Cerebellar cortex (tissue), 1 donor: ENCODE measurements around the gene UNC5C.

Source experiments
- DNase-seq: peaks from one replicate; pipeline ENCODE4 v3.0.0-alpha.2; 2015; ENCODE audit warnings: low spot score

Gene UNC5C

DNA sequence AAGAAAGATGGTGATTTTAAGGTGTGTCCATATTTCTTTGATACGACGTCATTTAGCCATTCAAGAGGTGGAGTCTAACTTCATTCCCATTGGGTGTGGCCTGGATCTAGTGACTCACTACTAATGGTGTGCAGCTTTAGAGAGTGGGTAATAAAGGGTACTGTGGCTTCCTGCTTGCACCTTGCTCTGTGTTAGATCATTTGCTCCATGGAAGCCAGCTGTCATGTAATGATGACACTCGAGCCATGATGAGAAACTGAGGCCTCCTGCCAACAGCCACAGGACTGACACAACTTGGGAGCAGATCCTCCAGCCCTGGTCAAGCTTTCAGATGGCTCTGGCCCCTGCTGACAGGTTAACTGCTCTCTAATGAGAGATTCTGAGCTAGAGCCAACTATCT, 82.0 kb downstream of the UNC5C start:
- no peak for DNase-seq

DNA sequence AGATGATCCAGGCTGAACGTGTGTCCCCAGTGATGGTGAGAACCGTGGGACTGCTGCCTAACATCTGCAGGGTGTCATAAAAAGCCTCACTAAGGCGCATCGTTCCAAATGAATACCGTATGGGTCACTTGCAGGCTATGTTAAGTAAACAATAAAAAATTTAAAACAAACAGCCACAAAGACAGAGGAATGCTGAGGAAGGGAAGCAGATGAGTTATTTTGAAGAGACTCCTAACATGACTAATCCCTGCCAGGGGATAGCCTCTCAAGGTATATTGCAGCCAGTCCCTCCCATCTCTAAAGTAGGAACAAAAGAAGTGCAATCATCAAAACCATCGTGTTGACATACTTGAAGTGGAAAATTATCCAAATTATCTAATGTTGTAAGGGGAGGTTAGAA, 83.8 kb downstream of the UNC5C start:
- no peak for DNase-seq

DNA sequence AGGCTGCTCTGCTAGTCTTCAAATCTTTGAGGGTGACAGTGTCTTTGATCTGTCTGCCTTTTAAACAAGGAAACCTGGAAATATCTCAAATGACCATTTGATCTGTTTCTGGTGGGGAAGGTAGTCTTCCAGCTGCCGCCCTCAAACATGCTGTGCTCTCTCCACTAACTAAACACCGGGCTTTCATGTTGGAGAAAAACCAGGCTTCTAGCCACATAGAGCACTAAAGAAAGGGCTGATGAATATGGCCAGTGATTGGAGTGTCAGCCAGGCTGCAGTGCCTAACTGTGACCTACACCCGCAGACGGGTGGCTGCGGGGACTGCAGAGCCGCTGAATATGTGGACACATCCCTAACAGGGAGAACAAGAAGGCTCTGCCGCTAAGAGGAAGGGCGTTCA, 85.9 kb downstream of the UNC5C start:
- DNase-seq, result no peak

DNA sequence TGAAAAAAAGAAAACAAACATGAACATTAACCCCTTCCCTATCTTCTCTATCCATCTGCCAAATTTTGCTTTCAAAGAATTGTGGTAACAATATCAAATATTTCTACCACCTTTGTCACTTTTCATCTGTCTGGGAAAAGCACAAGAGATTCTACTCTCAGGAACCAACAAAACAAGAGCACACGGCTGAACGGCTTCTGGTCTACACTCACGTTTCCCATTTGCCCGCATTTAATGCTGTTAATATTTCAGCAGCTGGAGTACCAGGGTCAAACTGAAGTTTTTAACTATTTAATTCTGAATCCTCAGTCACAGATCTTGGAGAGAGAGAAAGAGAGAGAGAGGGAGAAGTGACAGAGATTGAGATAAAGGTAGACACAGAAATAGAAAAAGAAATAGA, 91.4 kb downstream of the UNC5C start:
- DNase-seq, result no peak

DNA sequence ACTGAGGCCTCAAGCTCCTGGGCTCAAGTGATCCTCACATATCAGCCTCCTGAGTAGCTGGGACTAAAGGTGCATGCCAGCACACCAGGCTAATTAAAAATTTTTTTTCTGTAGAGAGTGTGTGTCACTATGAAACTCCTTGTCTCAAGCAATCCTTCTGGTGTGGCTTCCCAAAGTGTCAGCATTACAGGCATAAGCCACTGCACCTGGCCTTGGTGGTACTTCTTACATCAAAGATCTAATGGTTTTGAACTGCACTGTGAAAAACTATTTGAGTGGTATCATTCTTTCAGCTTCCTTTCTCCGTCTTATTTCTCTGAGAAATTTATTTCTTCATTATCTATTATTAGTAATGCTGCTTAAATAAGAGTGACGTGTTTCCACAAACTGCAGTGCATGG, 98.5 kb downstream of the UNC5C start:
- no peak for DNase-seq

DNA sequence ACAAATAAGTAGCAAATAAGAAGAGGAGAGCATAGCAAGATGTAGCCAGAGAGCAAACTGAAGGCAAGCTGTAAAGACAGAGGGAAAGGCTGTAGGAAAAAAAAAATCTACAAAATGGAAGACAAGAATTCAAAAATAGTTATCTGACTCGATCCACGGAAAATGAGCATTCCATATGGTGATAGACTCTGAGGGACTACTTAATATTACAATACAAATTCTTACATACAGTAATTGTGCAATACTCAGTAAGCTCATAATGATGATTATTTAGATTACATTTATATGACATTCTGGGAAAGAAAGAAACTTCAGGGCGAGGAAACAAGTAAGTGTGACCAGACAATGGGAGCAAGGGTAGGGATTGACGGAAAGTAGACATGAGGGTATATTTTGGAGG, 102.6 kb downstream of the UNC5C start:
- no peak for DNase-seq

GRCh38 chr4:95445251-95445650, 103.5 kb downstream of the UNC5C start:
- DNase-seq, result no peak

GRCh38 chr4:95444812-95445211, 104.0 kb downstream of the UNC5C start:
- DNase-seq, result no peak

DNA sequence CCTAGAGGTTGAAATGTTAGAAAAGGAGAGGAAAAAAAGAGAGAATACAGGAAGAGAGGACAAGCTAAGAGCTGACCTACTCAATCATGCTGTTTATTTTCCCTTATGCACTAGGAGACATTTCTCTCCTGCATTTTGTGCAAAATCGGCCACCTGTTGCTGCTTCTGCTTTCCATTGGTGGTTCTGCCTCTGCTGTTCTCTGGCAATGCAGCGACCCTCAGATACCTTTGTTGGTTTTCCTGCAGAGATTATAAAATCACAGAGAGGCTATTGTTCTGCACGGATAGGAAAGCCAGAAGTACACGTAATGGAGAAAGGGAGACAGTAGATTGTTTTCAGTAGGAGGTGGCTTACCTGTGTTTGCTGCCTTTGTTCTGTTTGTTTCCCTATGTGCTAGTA, 108.9 kb downstream of the UNC5C start:
- no peak for DNase-seq

DNA sequence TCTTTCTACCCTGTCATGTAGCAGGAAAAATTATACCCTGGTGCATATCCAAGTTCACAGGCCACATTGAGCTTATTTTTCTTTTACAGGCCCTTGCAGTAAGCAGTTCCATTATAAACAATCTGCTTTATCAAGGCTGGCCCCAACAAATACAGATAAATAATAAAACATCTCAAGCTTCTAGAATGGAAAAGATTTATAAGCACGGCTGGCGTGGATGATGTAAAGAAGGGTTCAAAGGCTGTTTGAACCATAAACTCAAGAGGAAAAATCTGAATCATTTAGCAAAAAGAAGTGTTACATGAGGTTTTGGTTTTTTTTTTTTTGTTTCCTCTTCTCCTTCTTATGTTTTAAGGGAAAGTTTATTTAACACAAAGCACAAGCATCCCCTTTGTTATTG, 109.7 kb downstream of the UNC5C start:
- no peak for DNase-seq

DNA sequence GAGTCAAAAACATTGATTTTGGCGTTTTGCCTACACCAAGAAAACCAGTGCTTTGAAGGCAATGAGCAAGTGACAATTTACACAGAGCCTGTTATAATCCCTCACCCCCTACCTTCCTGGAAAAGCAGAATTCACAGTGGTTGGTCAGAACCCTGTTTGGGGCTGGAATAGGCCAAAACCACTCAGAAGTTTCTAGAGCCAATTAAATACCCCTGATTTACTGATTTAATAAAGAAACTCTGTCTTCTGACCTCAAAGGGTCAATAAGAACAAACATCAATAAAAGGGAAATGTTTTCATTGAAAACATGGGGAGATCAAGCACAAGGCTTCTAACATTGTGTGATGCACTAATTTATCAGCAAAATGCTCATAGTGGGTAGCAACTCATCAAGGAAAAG, 116.3 kb downstream of the UNC5C start:
- no peak for DNase-seq

DNA sequence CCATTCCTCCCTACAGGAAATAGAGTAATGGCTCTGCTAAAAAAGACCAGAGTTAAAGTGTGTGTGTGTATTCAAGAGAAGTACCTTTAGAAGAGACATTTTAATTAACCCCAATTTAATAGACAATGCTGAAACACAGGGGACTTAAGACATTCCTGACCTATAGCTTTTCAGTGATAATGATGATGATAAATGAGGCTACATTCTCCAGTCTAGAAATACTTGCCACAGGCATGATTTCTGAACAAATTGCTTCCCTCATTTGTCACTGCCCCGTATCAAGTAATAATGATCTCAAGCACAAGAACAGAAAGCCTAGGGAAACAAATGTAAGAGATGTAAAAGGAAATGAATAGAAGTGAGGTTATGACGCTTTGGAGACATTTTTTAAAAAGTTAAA, 117.1 kb downstream of the UNC5C start:
- DNase-seq, result no peak

- no peak for DNase-seq
Observed at GRCh38 chr4:95429416-95429815, 119.4 kb downstream of the UNC5C start.

DNA sequence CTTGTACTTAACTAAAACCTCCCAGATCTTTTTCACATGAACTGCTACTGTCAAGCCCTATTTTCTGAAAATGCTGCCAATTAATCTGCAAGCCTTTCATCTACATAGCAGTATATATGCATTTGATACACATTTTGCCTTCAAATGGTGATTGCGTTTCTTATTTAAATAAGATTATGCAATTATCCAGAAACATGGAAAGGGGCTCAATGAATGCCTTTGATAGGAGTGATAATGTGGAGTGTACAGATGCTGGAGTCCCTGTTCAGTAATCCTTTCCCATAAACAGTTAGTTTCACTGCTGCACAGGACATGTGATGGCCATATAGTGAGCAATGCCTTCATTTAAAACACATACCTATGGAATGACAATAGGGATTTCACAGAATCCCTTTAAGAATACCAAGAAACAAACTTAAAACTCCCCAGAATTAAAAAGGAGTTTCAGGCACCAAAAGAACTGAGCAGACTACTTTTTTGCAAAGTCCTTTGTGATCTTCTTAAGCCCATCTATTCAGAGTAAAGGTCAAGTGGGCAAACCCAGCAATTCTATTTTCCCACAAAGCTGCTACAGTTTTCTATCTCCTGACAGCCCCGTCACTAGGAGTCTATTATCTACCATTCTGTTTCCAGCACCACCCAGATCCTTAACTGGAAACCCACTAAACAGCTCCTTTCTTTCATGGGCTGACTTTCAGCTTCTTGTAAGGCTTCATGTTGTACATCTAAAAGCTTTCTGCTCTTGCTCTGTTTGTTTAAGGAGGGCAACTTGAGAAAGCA, 120.3 kb downstream of the UNC5C start:
- DNase-seq, result no peak

GRCh38 chr4:95426455-95426854, 122.3 kb downstream of the UNC5C start:
- DNase-seq, result no peak

- no peak for DNase-seq
Observed at GRCh38 chr4:95422436-95422835, 126.3 kb downstream of the UNC5C start.

- no peak for DNase-seq
Observed at GRCh38 chr4:95421869-95422268, 126.9 kb downstream of the UNC5C start.

DNA sequence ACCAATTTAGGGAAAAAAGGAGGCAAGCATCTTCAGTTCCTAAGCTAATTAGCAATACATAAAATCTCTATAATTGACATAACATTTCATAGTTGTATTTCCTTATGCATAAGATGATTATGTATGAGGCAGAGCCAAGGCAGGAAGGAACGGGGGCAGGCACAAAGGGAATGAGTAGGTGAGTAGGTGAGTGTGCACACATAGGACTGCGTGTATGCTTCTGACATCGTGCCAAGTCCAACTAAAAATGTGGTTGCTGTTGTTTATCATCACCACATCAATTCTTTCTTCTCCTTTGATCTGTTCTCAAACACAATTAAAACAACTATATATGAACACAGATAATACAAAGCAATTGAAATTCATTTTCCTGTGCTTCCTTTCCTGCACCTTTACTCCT, 131.2 kb downstream of the UNC5C start:
- no peak for DNase-seq

DNA sequence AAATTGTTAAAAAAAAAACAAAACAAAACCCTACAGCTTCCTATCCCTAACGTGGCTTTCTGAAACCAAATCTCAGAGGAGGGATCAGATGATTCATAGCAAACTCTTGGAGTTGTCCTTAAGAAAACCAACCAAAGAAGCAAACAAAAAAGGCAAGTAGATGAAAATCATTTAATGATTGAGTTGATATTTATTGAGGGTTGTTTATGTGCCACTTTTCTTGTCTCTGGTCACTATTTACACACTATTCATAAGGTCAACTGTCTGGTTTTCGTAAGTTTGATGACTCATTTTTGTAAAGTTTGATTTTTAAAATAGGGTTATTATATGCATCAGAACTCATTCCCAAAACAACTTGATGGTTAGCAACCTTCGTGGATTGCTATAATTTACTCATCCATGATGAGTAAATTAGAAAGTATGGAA, 133.4 kb downstream of the UNC5C start:
- DNase-seq, result no peak

DNA sequence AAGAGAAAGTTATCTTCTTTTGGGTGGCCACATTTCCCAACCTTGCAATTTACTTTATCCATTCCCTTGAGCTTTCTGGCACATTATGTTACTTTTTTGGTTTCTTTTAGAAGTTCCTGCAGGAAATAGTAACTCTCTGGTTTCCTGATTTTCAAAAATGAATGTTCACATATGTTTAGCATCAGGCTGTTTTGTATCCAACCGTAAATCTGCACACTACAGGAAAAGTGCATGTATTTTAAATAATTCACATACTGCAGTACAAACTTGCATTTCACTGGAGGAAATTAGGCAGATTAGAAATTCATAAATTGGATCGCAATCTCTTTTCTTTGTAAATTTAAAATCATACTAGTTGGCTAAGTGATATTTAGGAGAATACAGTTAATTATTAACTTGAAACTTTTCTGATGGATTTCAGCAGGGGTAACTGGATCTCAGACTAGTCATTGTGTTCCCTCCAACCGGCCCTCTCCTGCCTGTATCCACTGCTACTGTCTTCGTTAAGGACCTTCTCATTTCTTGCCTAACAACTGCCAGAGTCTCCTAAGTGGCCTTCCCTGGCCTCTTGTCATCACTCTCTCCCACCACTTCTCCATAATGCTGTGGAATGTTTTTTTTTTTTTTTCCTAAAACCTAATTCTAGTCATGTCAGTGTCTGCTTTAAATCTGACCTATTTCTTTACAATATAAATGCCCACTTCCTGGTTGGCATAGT, 137.2 kb downstream of the UNC5C start:
- DNase-seq, result no peak

DNA sequence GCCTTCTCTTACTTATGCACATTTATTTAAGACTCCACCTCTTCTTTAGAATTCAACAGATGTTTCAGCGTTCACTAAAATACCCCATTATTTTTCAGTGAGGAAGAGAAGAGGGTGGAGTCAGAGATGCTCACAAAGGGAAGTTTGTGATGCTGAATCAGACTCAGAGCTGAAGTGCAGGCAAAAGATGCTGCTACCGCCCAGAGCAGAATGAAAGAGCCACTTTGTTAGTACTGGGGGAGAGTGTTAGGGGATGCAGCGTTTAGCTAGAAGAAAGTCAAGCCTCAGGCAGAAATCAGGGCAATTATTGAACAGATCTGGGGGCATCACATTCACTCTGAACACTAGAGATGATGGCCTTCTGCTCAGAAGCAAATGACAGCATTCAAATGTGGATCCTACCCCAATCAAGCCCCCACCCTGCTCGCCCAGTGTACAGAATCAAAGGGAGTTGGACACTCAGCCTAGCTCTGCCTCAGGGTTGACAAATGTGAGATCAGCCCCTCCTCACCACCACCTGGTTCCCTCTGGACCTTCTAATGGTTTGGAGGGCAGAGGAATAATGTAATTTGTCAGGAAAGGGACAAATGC, 138.3 kb downstream of the UNC5C start:
- no peak for DNase-seq

DNA sequence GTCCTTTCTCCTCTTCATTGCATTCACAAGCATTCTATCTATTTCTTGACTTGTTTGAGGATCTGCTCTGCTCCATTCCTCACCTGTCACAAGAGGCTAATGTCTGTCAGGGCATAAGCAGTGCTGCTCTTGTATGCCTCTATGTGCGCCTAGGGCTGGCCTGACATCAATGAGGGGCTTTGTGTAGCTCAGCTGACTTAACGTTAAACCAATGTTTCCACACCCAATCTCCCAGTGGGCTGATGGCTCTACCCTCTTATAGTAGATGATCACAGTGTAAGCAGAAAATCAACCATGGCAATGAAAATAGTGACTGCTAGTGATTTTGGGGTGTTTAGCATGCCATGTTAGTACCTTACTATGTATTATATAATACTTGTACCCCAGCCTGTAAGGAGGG, 139.0 kb downstream of the UNC5C start:
- DNase-seq, result no peak

GRCh38 chr4:95409127-95409526, 139.6 kb downstream of the UNC5C start:
- DNase-seq, result no peak
